ENCODE data around the gene DNAH2. TPM values are rescaled to one million over a fixed set of nuclear protein-coding genes. Genes with fewer than 3 reads are reported as not detected.

The DNAH2 gene
- total and polyA plus RNA-seq, 2 of the 8 experiments (the other 6 are each of a cell fraction or from before 2014, with no cell fraction given) = 0.13 to 0.18 TPM

GRCh38 chr17:7781429-7781828 lies 63.9 kb downstream of the DNAH2 start:
- H2BK12ac ChIP-seq (ENCODE audit: low read depth, low read length) = no peak overlapping the region
- H2BK5ac ChIP-seq (ENCODE audit: low read depth, low read length) = no peak overlapping the region
- FAIRE-seq (no peak), DNase-seq (ENCODE audit: low read depth in 1 of 2, low spot score in 2 of 2) (no peak)
- no peak overlapping the region for H3K9ac ChIP-seq (replicated peaks in 1 of 4; ENCODE audit: extremely low read depth in 1 of 4, low read depth in 3 of 4, low read length in 3 of 4)
- H2AK5ac ChIP-seq (ENCODE audit: low read depth, low read length) = no peak overlapping the region
- H2BK120ac ChIP-seq (replicated peaks; ENCODE audit: low read depth, low read length) = no peak overlapping the region
- H3K27ac ChIP-seq (ENCODE audit: low read depth, low read length) = no peak overlapping the region
- H3K4ac ChIP-seq (replicated peaks; ENCODE audit: insufficient read length, low read depth, low read length) = no peak overlapping the region
- WGBS, 2 experiments (ENCODE audit: extremely low coverage in 1 of 2, insufficient coverage in 1 of 2, insufficient read length in 1 of 2, insufficient replicate concordance in 2 of 2, low coverage in 1 of 2, low lambda C conversion rate in 2 of 2, missing lambda C conversion rate in 1 of 2) = 86% methylated on average over 6 of the region's 6 CpGs; no CpG with 5 or more reads in 1 of the 2 experiments
- H4K91ac ChIP-seq (replicated peaks; ENCODE audit: insufficient read length, low read length) = no peak overlapping the region
- POLR2A ChIA-PET (ENCODE audit: partially characterized antibody) = interaction anchor here (0.6 kb wide), 1 partner anchor 11 kb away, joined by 3 read pairs; no protein-coding TSS in a partner anchor
- H3K4me1 ChIP-seq (replicated peaks in 1 of 4; ENCODE audit: control insufficient read depth in 3 of 4, insufficient read depth in 4 of 4, low read length in 3 of 4) = no peaks in the 10 kb centered on the region
- no peaks in the 10 kb centered on the region for H4K20me1 ChIP-seq (replicated peaks in 1 of 2; ENCODE audit: control insufficient read depth in 1 of 2, insufficient read depth in 2 of 2, low read length in 2 of 2)
- no peak overlapping the region for H2BK20ac ChIP-seq (ENCODE audit: low read length)
- no peak overlapping the region for H3K18ac ChIP-seq (ENCODE audit: extremely low read depth, low read length)
- H2AFZ ChIP-seq (ENCODE audit: low read length) = no peak overlapping the region
- CTCF ChIA-PET (ENCODE audit: partially characterized antibody) = interaction anchor here (0.9 to 8.6 kb wide), 11 partner anchors 8 to 189 kb away, joined by 3 to 57 read pairs (median 6); no protein-coding TSS in a partner anchor
- H3K23ac ChIP-seq (ENCODE audit: insufficient read length) = no peak overlapping the region
- H3K9me3 ChIP-seq (ENCODE audit: insufficient read depth in 2 of 2, low read depth in 1 of 2, low read length in 1 of 2) = no peaks in the 10 kb centered on the region
- no peak overlapping the region for H3K14ac ChIP-seq (ENCODE audit: insufficient read length)
- H3K79me2 ChIP-seq (ENCODE audit: control insufficient read depth in 1 of 2, insufficient read depth in 2 of 2, low read length in 2 of 2) = no peaks in the 10 kb centered on the region
- H3K23me2 ChIP-seq (ENCODE audit: low read depth, low read length) = no peaks in the 10 kb centered on the region; the same call in 1 of the 2 replicates
- H3K79me1 ChIP-seq (ENCODE audit: low read depth, low read length) = no peaks in the 10 kb centered on the region
- no peak overlapping the region for H4K8ac ChIP-seq (ENCODE audit: extremely low read depth, insufficient read depth, low read length)
- no peak overlapping the region for H2BK15ac ChIP-seq (ENCODE audit: low read length)
- H3K4me3 ChIP-seq (ENCODE audit: extremely low read depth in 1 of 4, insufficient read depth in 2 of 4, low read depth in 3 of 4, low read length in 4 of 4) = no peak overlapping the region
- H3K4me2 ChIP-seq (ENCODE audit: insufficient read depth in 1 of 2, low read depth in 2 of 2, low read length in 2 of 2) = no peak overlapping the region
- H3K36me3 ChIP-seq (ENCODE audit: control insufficient read depth in 2 of 4, insufficient read depth in 4 of 4, low read length in 3 of 4) = no peaks in the 10 kb centered on the region
- H4K5ac ChIP-seq (ENCODE audit: insufficient read length, low read depth, low read length) = no peak overlapping the region
- no peak overlapping the region for H3K56ac ChIP-seq (replicated peaks; ENCODE audit: insufficient read length, low read depth, low read length)
- no peaks in the 10 kb centered on the region; a peak in 2 of 7 replicates for H3K27me3 ChIP-seq (replicated peaks in 1 of 4; ENCODE audit: control insufficient read depth in 3 of 4, extremely low read depth in 1 of 4, insufficient read depth in 3 of 4, low read length in 3 of 4)
- no peak for TF ChIP-seq KDM4A (IDR thresholded peaks at IDR 0.05; ENCODE audit: low read depth, low read length, severe bottlenecking)
- TF ChIP-seq CREB1 (IDR thresholded peaks at IDR 0.05) = no peak
- TF ChIP-seq KDM1A (IDR thresholded peaks at IDR 0.05; ENCODE audit: borderline replicate concordance, low read length) = no peak
- no peak for TF ChIP-seq PHF8 (conservative IDR thresholded peaks at IDR 0.05; ENCODE audit: low read depth, low read length)
- TF ChIP-seq CHD1 (IDR thresholded peaks at IDR 0.05; ENCODE audit: low read depth, low read length) = no peak
- TF ChIP-seq MAFK (IDR thresholded peaks at IDR 0.05; ENCODE audit: low read depth, low read length) = no peak
- no peak for TF ChIP-seq POLR2AphosphoS5 (IDR thresholded peaks at IDR 0.05; ENCODE audit: low read depth, low read length)
- no peak for TF ChIP-seq BCL11A (IDR thresholded peaks at IDR 0.05; ENCODE audit: low read depth in 2 of 2, low read length in 2 of 2)
- no peak for TF ChIP-seq JUN (IDR thresholded peaks at IDR 0.05; ENCODE audit: low read depth, low read length)
- TF ChIP-seq RXRA (IDR thresholded peaks at IDR 0.05; ENCODE audit: insufficient read depth, low read depth, low read length) = no peak
- no peak for TF ChIP-seq YY1 (IDR thresholded peaks at IDR 0.05; ENCODE audit: low read depth, low read length)
- TF ChIP-seq ATF3 (IDR thresholded peaks at IDR 0.05; ENCODE audit: insufficient read depth, low read depth, low read length) = no peak
- TF ChIP-seq POU5F1 (IDR thresholded peaks at IDR 0.05; ENCODE audit: low read depth, low read length) = no peak
- no peak for TF ChIP-seq SIRT6 (IDR thresholded peaks at IDR 0.05; ENCODE audit: low read length)
- TF ChIP-seq SIX5 (IDR thresholded peaks at IDR 0.05; ENCODE audit: low read depth, low read length) = no peak
